OCI-LY7 (cell line): ENCODE measurements around the gene STK32C.

Experiments
- CTCF ChIP-seq: fragments of 200-600 bp; sonication (generic); conservative IDR thresholded peaks from 2 replicates; pipeline ENCODE4 v1.5.1; 2014; ENCODE audit warnings: mild to moderate bottlenecking, antibody characterized with exemption, low read length, moderate library complexity, mixed read lengths
- EZH2phosphoT487 ChIP-seq: fragments of 200-600 bp; sonication (generic); IDR thresholded peaks from 2 replicates; pipeline ENCODE4 v1.6.1; 2018; ENCODE audit warnings: low read depth, borderline replicate concordance, mild to moderate bottlenecking, mixed run types, antibody characterized with exemption, low read length, moderate library complexity, mixed read lengths

- no peak for TF ChIP-seq CTCF
- no peak for TF ChIP-seq EZH2phosphoT487
Observed at GRCh38 chr10:132265890-132266496, 41.8 kb downstream of the STK32C start.
